H1 (cell line): ENCODE results near the gene RALGAPA2. TPM values are rescaled to one million over a fixed set of nuclear protein-coding genes. Genes with fewer than 3 reads are reported as not detected.

ENCODE experiments used
- ATF2 ChIP-seq: IDR thresholded peaks from 2 replicates; pipeline ENCODE4 v1.6.1; 2012; ENCODE audit warnings: low read length, inconsistent platforms
- CEBPB ChIP-seq: IDR thresholded peaks from 2 replicates; pipeline ENCODE4 v1.6.1; 2012; ENCODE audit warnings: low read depth, low read length
- CHD7 ChIP-seq: fragments of 300-600 bp; sonication (generic); IDR thresholded peaks from 2 replicates; pipeline ENCODE4 v1.7.1; 2012; ENCODE audit warnings: low read length, moderate library complexity, mild to moderate bottlenecking, inconsistent platforms; ENCODE audit not compliant: insufficient replicate concordance
- GTF2F1 ChIP-seq: IDR thresholded peaks from 2 replicates; pipeline ENCODE4 v1.6.1; 2012; ENCODE audit warnings: low read depth, low read length, improper control_type of control experiment, borderline replicate concordance
- PHF8 ChIP-seq: fragments of 200-600 bp; sonication (generic); conservative IDR thresholded peaks from 2 replicates; pipeline ENCODE4 v1.7.1; 2012; ENCODE audit warnings: low read depth, mild to moderate bottlenecking, inconsistent platforms, low read length, moderate library complexity
- POLR2AphosphoS5 ChIP-seq: IDR thresholded peaks from 2 replicates; pipeline ENCODE4 v1.6.1; 2011; ENCODE audit warnings: low read depth, low read length
- TAF7 ChIP-seq: optimal IDR thresholded peaks from 2 replicates; pipeline ENCODE3; 2011; ENCODE audit warnings: low read depth, mild to moderate bottlenecking, inconsistent platforms, low read length, moderate library complexity, borderline replicate concordance
- YY1 ChIP-seq: IDR thresholded peaks from 2 replicates; pipeline ENCODE4 v1.6.1; 2011; ENCODE audit warnings: low read depth, mild to moderate bottlenecking, low read length
- polyA plus RNA-seq, 7 experiments: library from polyadenylated mRNA; depleted of rRNA in 3 of 7; stranded (reverse) in 5 of 7; unstranded in 2 of 7; fragments of >200 nt in 5 of 7; fragments of 200-250 nt in 2 of 7; gene quantifications; 1 replicate in 5 of 7; 2 replicates in 1 of 7; 4 replicates in 1 of 7; pipeline versions ENCODE4 v1.2.1 to v1.2.3, GENCODE V29; 2011 to 2013; ENCODE audit warnings: missing spikeins in 2 of 7, mixed read lengths in 2 of 7
- total RNA-seq: library from RNA; stranded (reverse); fragmentation: NEBNext Ultra II Directional; extraction: Animal tissue kit (Norgen Biotek cat#: 25700); gene quantifications from 2 replicates; pipeline ENCODE4 v1.2.1, GENCODE V29; 2021

Gene RALGAPA2
- total and polyA plus RNA-seq, 2 of the 8 experiments (the other 6 are each of a cell fraction or from before 2014, with no cell fraction given), result 5.1 to 25.5 TPM

DNA sequence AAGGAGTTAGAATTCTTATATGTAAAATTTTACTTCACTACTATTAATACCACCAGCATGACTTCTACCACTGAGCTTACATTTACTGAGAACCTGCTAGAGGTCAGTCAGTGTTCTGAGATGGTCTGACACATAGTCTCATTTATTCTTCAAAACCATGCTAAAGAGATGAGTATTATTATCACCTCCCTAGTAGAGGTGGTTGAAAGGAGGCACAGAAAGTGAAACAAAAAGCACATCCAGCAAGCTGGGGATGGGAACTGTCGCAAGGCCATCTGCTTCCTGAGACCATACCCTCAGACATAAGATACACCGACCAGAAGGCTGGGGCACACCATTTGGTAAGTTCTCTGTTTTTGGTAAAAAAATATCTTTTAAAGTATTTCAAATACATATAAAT is 206.9 kb downstream of the RALGAPA2 start (continued):
- no peak for TF ChIP-seq CHD7
- TF ChIP-seq PHF8, result no peak
- no peak for TF ChIP-seq CEBPB
- TF ChIP-seq POLR2AphosphoS5, result no peak
- no peak for TF ChIP-seq TAF7
- TF ChIP-seq YY1, result no peak
- TF ChIP-seq GTF2F1, result no peak
- no peak for TF ChIP-seq ATF2
